Measurements from ENCODE around the gene AMN1.

AMN1 gene

GRCh38 chr12:31631809-31632208 lies 97.0 kb downstream of the AMN1 start:
- no peak for FAIRE-seq

GRCh38 chr12:31631023-31631724 lies 97.6 kb downstream of the AMN1 start:
- no peak for DNase-seq (ENCODE audit: low spot score)
- no peak for FAIRE-seq

More at GRCh38 chr12:31631809-31632208, 97.0 kb downstream of the AMN1 start:
- no peak for DNase-seq (ENCODE audit: low spot score)

- DNase-seq (ENCODE audit: low spot score), result no peak
- FAIRE-seq, result no peak
Measured at GRCh38 chr12:31629756-31630732, 98.8 kb downstream of the AMN1 start.

GRCh38 chr12:31627456-31628054 lies 101.3 kb downstream of the AMN1 start:
- DNase-seq (ENCODE audit: low spot score) (no peak), FAIRE-seq (no peak)

DNA sequence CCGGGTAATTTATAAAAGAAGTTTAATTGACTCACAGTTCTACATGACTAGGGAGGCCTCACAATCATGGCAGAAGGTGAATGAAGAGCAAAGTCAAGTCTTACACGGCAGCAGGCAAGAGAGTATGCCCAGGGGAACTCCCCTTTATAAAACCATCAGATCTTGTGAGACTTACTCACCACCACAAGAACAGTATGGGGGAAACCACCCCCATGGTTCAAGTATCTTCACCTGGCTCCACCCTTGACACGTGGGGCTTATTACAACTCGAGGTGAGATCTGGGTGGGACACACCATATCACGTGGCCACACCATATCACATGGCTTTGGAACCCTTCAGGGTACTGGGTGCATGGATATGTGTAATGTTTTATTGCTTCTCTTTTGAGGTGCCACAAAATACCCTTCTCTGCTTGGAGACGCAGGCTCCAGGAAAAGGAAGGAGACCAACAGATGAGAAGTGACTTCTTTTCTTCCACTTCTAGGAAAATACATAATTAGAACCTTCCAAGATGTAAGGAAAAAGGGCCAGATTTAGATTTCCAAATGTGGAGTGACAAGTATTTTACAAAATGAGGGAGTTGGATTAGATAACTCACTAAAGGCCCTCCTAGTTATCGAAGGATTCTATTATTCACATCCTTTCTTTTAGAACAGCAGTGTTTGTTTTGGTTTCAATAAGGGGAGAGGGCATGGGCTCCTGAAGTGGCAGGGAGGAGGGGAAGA lies 102.4 kb downstream of the AMN1 start:
- DNase-seq (ENCODE audit: low spot score) (no peak), FAIRE-seq (no peak)

DNA sequence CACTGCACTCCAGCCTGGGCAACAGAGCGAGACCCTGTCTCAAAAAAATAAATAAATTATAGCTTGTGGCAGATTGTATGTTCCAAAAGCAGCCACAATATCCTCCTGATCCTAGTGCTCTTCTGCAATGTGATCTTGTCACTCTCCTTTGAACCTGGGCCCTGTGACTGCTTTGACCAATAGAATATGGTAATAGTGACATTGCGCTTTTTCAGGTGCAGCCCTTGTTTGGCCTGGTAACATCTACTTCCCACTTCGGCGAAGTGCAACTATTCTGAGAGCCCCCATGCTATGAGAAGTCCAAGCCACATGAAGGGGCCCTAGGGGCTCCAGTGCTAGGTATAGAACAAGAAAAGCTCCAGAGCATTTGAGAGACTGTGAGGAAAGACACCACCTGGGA lies 106.8 kb downstream of the AMN1 start:
- no peak for DNase-seq (ENCODE audit: low spot score)
- no peak for FAIRE-seq

Measured in RCC 7860 (cell line).